ENCODE results near the gene DHX16. TPM values are rescaled to one million over a fixed set of nuclear protein-coding genes. Genes with fewer than 3 reads are reported as not detected.

The DHX16 gene
- total RNA-seq, 1 donor from 2014 or later = 26.9 TPM

GRCh38 chr6:30707281-30707850 is 34.6 kb upstream of the DHX16 start:
- Mint-ChIP-seq H3K4me3 (ENCODE audit: unreplicated experiment) (peak overlapping the region; percentile 32), H3K9me3 (ENCODE audit: unreplicated experiment) (peaks cover 6% of the 10 kb centered on the region), H3K27ac (ENCODE audit: unreplicated experiment) (no peak overlapping the region), H3K27me3 (ENCODE audit: unreplicated experiment) (peaks cover 13% of the 10 kb centered on the region), H3K4me1 (ENCODE audit: low read depth, unreplicated experiment) (no peaks in the 10 kb centered on the region), H3K36me3 (ENCODE audit: unreplicated experiment) (peaks cover 9% of the 10 kb centered on the region)
- DNase-seq = no peak
- no peak for TF ChIP-seq CTCF (IDR thresholded peaks at IDR 0.05; ENCODE audit: partially characterized antibody, unreplicated experiment)

GRCh38 chr6:30705620-30706019 is 32.8 kb upstream of the DHX16 start:
- Mint-ChIP-seq H3K4me1 (ENCODE audit: low read depth, unreplicated experiment) (no peaks in the 10 kb centered on the region), H3K4me3 (ENCODE audit: unreplicated experiment) (no peak overlapping the region), H3K9me3 (ENCODE audit: unreplicated experiment) (peaks cover 6% of the 10 kb centered on the region), H3K27me3 (ENCODE audit: unreplicated experiment) (peaks cover 8% of the 10 kb centered on the region), H3K27ac (ENCODE audit: unreplicated experiment) (no peak overlapping the region), H3K36me3 (ENCODE audit: unreplicated experiment) (peaks cover 9% of the 10 kb centered on the region)
- no peak for TF ChIP-seq CTCF (IDR thresholded peaks at IDR 0.05; ENCODE audit: partially characterized antibody, unreplicated experiment)
- no peak for DNase-seq

DNA sequence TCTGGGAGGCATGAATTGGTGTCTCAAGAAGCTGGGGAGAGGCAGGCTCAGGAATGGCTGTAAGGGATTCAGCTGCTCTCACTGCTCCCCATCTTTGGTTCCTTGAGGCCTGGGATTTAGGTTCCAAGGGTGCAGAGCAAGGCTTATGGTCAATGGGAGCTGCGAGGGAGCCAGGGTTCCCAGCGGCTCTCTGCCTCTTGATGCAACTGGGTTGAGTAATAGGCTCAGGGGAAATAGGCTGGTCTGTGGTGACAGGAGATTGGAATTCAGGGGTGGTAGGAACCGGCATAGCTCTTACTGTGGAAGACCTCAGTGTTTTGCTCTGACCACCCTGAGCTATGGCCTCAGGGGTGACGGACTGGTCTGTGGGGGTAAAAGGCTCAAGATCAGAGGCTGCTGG is 31.0 kb upstream of the DHX16 start:
- H3K36me3 Mint-ChIP-seq (ENCODE audit: unreplicated experiment) = peaks cover 9% of the 10 kb centered on the region
- no peak for TF ChIP-seq CTCF (IDR thresholded peaks at IDR 0.05; ENCODE audit: partially characterized antibody, unreplicated experiment)

DNA sequence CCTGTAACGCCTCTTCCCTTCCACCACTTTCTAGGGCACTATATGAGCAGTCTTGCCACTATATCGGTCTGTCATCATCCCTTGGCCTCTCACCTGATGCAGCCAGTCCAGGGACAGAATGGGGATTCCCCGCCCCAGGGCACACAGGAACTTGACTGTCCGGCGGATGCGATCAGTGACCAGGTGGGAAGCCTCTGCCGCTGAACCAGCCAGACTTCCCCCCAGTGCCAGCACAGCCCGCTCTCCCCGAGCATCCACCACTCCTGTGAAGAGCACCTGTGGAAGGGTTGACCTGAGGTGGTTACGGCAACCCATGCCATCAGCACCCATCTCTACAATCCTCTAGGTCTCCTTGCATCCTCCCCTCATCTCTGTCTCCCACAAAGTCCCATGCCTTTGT is 30.2 kb upstream of the DHX16 start:
- Mint-ChIP-seq H3K4me1 (ENCODE audit: low read depth, unreplicated experiment) (no peaks in the 10 kb centered on the region), H3K36me3 (ENCODE audit: unreplicated experiment) (peaks cover 9% of the 10 kb centered on the region)

More for the DNA sequence above, 31.0 kb upstream of the DHX16 start:
- DNase-seq = no peak
- H3K4me3 Mint-ChIP-seq (ENCODE audit: unreplicated experiment) = no peak overlapping the region
- no peak overlapping the region for H3K27ac Mint-ChIP-seq (ENCODE audit: unreplicated experiment)
- no peaks in the 10 kb centered on the region for H3K4me1 Mint-ChIP-seq (ENCODE audit: low read depth, unreplicated experiment)
- peaks cover 6% of the 10 kb centered on the region for H3K9me3 Mint-ChIP-seq (ENCODE audit: unreplicated experiment)
- peaks cover 8% of the 10 kb centered on the region for H3K27me3 Mint-ChIP-seq (ENCODE audit: unreplicated experiment)

More for the DNA sequence above, 30.2 kb upstream of the DHX16 start:
- Mint-ChIP-seq H3K27ac (ENCODE audit: unreplicated experiment) (no peak overlapping the region), H3K4me3 (ENCODE audit: unreplicated experiment) (no peak overlapping the region), H3K9me3 (ENCODE audit: unreplicated experiment) (peaks cover 6% of the 10 kb centered on the region), H3K27me3 (ENCODE audit: unreplicated experiment) (peaks cover 8% of the 10 kb centered on the region)
- no peak for DNase-seq
- no peak for TF ChIP-seq CTCF (IDR thresholded peaks at IDR 0.05; ENCODE audit: partially characterized antibody, unreplicated experiment)
